ENCODE results near the gene TRIOBP. TPM values are rescaled to one million over a fixed set of nuclear protein-coding genes. Genes with fewer than 3 reads are reported as not detected.

TRIOBP gene
- total RNA-seq, 2 donors from 2014 or later, result 74.7 to 82.2 TPM

- peaks cover 8% of the 10 kb centered on the region for H3K4me1 Mint-ChIP-seq
- no peak overlapping the region for H3K27ac ChIP-seq (ENCODE audit: low read depth, low read length)
- no peak overlapping the region for H3K27ac Mint-ChIP-seq
- H3K27me3 Mint-ChIP-seq (ENCODE audit: insufficient read depth), result no peaks in the 10 kb centered on the region
- no peak for TF ChIP-seq CTCF (conservative IDR thresholded peaks at IDR 0.05)
- peaks cover 59% of the 10 kb centered on the region for H3K36me3 Mint-ChIP-seq (ENCODE audit: low read depth)
- H3K36me3 ChIP-seq (ENCODE audit: control insufficient read depth, insufficient read depth, low read length), result peaks cover 63% of the 10 kb centered on the region
- no peaks in the 10 kb centered on the region for H3K4me1 ChIP-seq (ENCODE audit: control insufficient read depth, insufficient read depth, low read length)
- no peak overlapping the region for H3K4me3 Mint-ChIP-seq
- DNase-seq, result no peak
- H3K9ac ChIP-seq (ENCODE audit: extremely low read depth, low read length, poor library complexity, severe bottlenecking), result no peak overlapping the region
- H3K9me3 Mint-ChIP-seq, result no peaks in the 10 kb centered on the region
- no peaks in the 10 kb centered on the region for H3K27me3 ChIP-seq (ENCODE audit: control insufficient read depth, insufficient read depth, low read length, poor library complexity, severe bottlenecking)
- 94 to 96% methylated on average over 9 of the region's 9 CpGs for WGBS, 2 experiments (ENCODE audit: insufficient coverage in 1 of 2, insufficient read length in 1 of 2)
- no peaks in the 10 kb centered on the region for H3K9me3 ChIP-seq (ENCODE audit: control insufficient read depth, low read length)
- H3K4me3 ChIP-seq (ENCODE audit: low read length), result no peak overlapping the region
Measured at GRCh38 chr22:37763012-37763411, 66.2 kb downstream of the TRIOBP start.

GRCh38 chr22:37763652-37764051 lies 66.8 kb downstream of the TRIOBP start:
- Mint-ChIP-seq H3K27me3 (ENCODE audit: insufficient read depth) (no peaks in the 10 kb centered on the region), H3K4me3 (no peak overlapping the region), H3K36me3 (ENCODE audit: low read depth) (peaks cover 57% of the 10 kb centered on the region), H3K27ac (no peak overlapping the region), H3K9me3 (no peaks in the 10 kb centered on the region), H3K4me1 (peaks cover 8% of the 10 kb centered on the region)
- DNase-seq, result no peak
- no peaks in the 10 kb centered on the region for H3K9me3 ChIP-seq (ENCODE audit: control insufficient read depth, low read length)
- no peaks in the 10 kb centered on the region for H3K4me1 ChIP-seq (ENCODE audit: control insufficient read depth, insufficient read depth, low read length)
- H3K27me3 ChIP-seq (ENCODE audit: control insufficient read depth, insufficient read depth, low read length, poor library complexity, severe bottlenecking), result no peaks in the 10 kb centered on the region
- no peak overlapping the region for H3K27ac ChIP-seq (ENCODE audit: low read depth, low read length)
- 96 to 97% methylated on average over 13 to 16 of the region's 16 CpGs for WGBS, 2 experiments (ENCODE audit: insufficient coverage in 1 of 2, insufficient read length in 1 of 2)
- H3K36me3 ChIP-seq (ENCODE audit: control insufficient read depth, insufficient read depth, low read length), result peaks cover 70% of the 10 kb centered on the region
- H3K9ac ChIP-seq (ENCODE audit: extremely low read depth, low read length, poor library complexity, severe bottlenecking), result no peak overlapping the region
- TF ChIP-seq CTCF (conservative IDR thresholded peaks at IDR 0.05), result no peak
- no peak overlapping the region for H3K4me3 ChIP-seq (ENCODE audit: low read length)

DNA sequence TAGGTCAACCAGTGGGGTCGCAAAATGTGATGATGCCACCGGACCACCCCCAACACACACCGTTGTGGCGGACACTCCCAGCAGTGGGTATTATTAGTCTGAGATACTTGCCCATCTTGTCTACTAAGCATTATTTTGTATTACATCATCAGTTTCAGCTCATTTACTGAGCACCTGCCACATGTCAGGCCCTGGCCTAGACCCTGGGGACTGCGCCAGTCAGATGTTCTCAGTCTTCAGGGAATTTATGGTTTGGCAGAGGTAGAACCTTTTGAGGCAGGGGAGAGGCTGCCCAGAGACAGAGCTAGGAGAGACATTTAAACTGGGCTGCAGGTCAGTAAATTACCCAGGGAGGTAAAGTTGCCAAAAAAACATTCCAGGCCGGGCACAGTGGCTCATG lies 67.8 kb downstream of the TRIOBP start:
- H3K36me3 Mint-ChIP-seq (ENCODE audit: low read depth), result peaks cover 52% of the 10 kb centered on the region
- H3K4me3 ChIP-seq (ENCODE audit: low read length), result no peak overlapping the region
- no peak overlapping the region for H3K4me3 Mint-ChIP-seq
- H3K27ac Mint-ChIP-seq, result no peak overlapping the region
- peaks cover 8% of the 10 kb centered on the region for H3K4me1 Mint-ChIP-seq
- WGBS, 2 experiments (ENCODE audit: insufficient coverage in 1 of 2, insufficient read length in 1 of 2), result 98 to 100% methylated on average over 2 to 6 of the region's 6 CpGs
- TF ChIP-seq CTCF (conservative IDR thresholded peaks at IDR 0.05), result no peak
- H3K27me3 Mint-ChIP-seq (ENCODE audit: insufficient read depth), result no peaks in the 10 kb centered on the region
- H3K36me3 ChIP-seq (ENCODE audit: control insufficient read depth, insufficient read depth, low read length), result peaks cover 70% of the 10 kb centered on the region
- no peaks in the 10 kb centered on the region for H3K9me3 Mint-ChIP-seq
- H3K9ac ChIP-seq (ENCODE audit: extremely low read depth, low read length, poor library complexity, severe bottlenecking), result no peak overlapping the region
- H3K27me3 ChIP-seq (ENCODE audit: control insufficient read depth, insufficient read depth, low read length, poor library complexity, severe bottlenecking), result no peaks in the 10 kb centered on the region
- H3K9me3 ChIP-seq (ENCODE audit: control insufficient read depth, low read length), result no peaks in the 10 kb centered on the region
- DNase-seq, result no peak
- no peak overlapping the region for H3K27ac ChIP-seq (ENCODE audit: low read depth, low read length)
- H3K4me1 ChIP-seq (ENCODE audit: control insufficient read depth, insufficient read depth, low read length), result no peaks in the 10 kb centered on the region

Measured in endodermal cell (in vitro differentiated cells).